ENCODE results near the gene NME3.

NME3 gene

DNA sequence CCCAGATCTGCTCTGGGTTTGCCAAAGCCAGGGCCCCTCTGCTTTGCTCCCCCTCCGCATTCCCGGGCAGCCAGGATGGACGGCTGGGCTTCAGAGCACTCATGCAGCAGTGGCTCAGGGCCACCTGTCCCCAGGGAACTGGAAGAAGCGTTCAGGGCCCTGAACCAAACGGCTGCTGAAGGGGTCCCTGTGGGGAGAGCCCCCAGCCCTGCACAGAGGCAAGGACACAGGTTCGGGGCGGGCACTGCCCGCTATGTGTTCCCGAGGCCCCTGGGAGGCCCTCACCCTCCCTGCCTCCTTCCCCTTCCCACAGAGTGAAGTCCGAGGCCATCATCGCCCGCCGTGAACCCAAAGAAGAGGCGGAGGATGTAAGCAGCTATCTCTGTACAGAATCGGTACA lies 10.4 kb downstream of the NME3 start:
- Histone ChIP-seq H3K36me3 (ENCODE audit: low read depth) (peaks cover 22% of the 10 kb centered on the region; the same call in 1 of the 2 replicates), H3K27me3 (ENCODE audit: insufficient read depth, poor library complexity, severe bottlenecking) (no peaks in the 10 kb centered on the region), H3K9me3 (ENCODE audit: severe bottlenecking) (no peaks in the 10 kb centered on the region), H3K27ac (ENCODE audit: poor library complexity, severe bottlenecking) (no peak overlapping the region), H3K4me1 (ENCODE audit: insufficient read depth, poor library complexity, severe bottlenecking) (no peaks in the 10 kb centered on the region), H3K4me3 (ENCODE audit: severe bottlenecking) (no peak overlapping the region)
- TF ChIP-seq, protein P1, sequence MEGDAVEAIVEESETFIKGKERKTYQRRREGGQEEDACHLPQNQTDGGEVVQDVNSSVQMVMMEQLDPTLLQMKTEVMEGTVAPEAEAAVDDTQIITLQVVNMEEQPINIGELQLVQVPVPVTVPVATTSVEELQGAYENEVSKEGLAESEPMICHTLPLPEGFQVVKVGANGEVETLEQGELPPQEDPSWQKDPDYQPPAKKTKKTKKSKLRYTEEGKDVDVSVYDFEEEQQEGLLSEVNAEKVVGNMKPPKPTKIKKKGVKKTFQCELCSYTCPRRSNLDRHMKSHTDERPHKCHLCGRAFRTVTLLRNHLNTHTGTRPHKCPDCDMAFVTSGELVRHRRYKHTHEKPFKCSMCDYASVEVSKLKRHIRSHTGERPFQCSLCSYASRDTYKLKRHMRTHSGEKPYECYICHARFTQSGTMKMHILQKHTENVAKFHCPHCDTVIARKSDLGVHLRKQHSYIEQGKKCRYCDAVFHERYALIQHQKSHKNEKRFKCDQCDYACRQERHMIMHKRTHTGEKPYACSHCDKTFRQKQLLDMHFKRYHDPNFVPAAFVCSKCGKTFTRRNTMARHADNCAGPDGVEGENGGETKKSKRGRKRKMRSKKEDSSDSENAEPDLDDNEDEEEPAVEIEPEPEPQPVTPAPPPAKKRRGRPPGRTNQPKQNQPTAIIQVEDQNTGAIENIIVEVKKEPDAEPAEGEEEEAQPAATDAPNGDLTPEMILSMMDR (IDR thresholded peaks at IDR 0.05; ENCODE audit: poor library complexity, severe bottlenecking), result no peak
- DNase-seq (ENCODE audit: low spot score), result no peak
- ATAC-seq (ENCODE audit: low read depth), result no peak

DNA sequence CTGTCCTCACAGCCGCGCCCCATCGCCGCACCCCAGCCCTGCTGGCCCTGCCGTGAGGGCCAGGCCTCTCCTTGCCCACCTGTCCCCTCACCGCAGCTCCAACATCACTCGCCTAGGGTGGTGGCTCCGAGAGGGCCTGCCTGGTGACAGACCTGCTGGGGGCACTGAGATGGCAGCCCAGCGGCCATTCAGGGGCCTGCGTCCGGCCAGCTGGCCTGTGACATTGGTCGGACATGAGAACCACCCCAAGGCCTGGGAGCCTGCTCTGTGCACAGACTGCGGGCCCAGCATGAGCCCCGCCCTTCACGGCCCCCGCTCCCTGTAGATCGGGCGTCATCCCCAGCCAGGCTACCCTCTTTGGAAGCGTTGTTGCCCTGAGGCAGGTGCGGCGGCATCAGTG lies 11.8 kb downstream of the NME3 start:
- Histone ChIP-seq H3K9me3 (ENCODE audit: severe bottlenecking) (no peaks in the 10 kb centered on the region), H3K27ac (ENCODE audit: poor library complexity, severe bottlenecking) (no peak overlapping the region), H3K4me1 (ENCODE audit: insufficient read depth, poor library complexity, severe bottlenecking) (peaks cover 6% of the 10 kb centered on the region), H3K4me3 (ENCODE audit: severe bottlenecking) (no peak overlapping the region), H3K36me3 (ENCODE audit: low read depth) (peaks cover 19% of the 10 kb centered on the region), H3K27me3 (ENCODE audit: insufficient read depth, poor library complexity, severe bottlenecking) (no peaks in the 10 kb centered on the region)
- DNase-seq (ENCODE audit: low spot score), result no peak
- no peak for ATAC-seq (ENCODE audit: low read depth)
- TF ChIP-seq, protein P1 (IDR thresholded peaks at IDR 0.05; ENCODE audit: poor library complexity, severe bottlenecking), result no peak

DNA sequence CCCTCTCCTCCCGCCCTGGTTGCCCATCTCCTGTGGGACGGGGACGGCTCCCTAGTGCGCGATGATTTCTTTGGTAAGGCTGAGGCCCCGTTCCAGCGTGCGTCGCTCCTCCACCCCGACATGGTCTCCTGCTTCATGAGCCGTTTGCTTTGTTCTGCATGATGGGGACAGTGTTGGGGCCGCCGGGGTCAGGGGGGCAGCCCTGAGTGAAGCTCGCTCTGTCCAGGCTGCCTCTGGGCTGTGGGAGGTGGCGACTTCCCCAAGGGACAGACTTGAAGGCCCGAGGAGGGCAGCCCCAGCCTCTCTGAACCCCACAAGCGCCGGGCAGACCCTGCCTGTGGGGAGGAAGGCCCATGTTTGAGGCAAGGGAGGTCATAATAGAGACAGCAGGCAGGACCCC lies 12.4 kb downstream of the NME3 start:
- peaks cover 19% of the 10 kb centered on the region for H3K36me3 ChIP-seq (ENCODE audit: low read depth)
- H3K9me3 ChIP-seq (ENCODE audit: severe bottlenecking), result no peaks in the 10 kb centered on the region
- peaks cover 10% of the 10 kb centered on the region for H3K4me1 ChIP-seq (ENCODE audit: insufficient read depth, poor library complexity, severe bottlenecking)
- ATAC-seq (ENCODE audit: low read depth) (no peak), DNase-seq (ENCODE audit: low spot score) (no peak)
- TF ChIP-seq, protein P1 (IDR thresholded peaks at IDR 0.05; ENCODE audit: poor library complexity, severe bottlenecking), result no peak
- H3K27ac ChIP-seq (ENCODE audit: poor library complexity, severe bottlenecking), result no peak overlapping the region
- no peaks in the 10 kb centered on the region for H3K27me3 ChIP-seq (ENCODE audit: insufficient read depth, poor library complexity, severe bottlenecking)
- no peak overlapping the region for H3K4me3 ChIP-seq (ENCODE audit: severe bottlenecking)

GRCh38 chr16:1757714-1758461 lies 13.5 kb downstream of the NME3 start:
- H3K27ac ChIP-seq (ENCODE audit: poor library complexity, severe bottlenecking), result no peak overlapping the region
- H3K36me3 ChIP-seq (ENCODE audit: low read depth), result peaks cover 22% of the 10 kb centered on the region
- H3K4me1 ChIP-seq (ENCODE audit: insufficient read depth, poor library complexity, severe bottlenecking), result peaks cover 10% of the 10 kb centered on the region
- no peaks in the 10 kb centered on the region for H3K9me3 ChIP-seq (ENCODE audit: severe bottlenecking)
- no peaks in the 10 kb centered on the region for H3K27me3 ChIP-seq (ENCODE audit: insufficient read depth, poor library complexity, severe bottlenecking)
- ATAC-seq (ENCODE audit: low read depth) (no peak), DNase-seq (ENCODE audit: low spot score) (no peak)
- no peak overlapping the region for H3K4me3 ChIP-seq (ENCODE audit: severe bottlenecking)
- TF ChIP-seq, protein P1 (IDR thresholded peaks at IDR 0.05; ENCODE audit: poor library complexity, severe bottlenecking), result no peak

DNA sequence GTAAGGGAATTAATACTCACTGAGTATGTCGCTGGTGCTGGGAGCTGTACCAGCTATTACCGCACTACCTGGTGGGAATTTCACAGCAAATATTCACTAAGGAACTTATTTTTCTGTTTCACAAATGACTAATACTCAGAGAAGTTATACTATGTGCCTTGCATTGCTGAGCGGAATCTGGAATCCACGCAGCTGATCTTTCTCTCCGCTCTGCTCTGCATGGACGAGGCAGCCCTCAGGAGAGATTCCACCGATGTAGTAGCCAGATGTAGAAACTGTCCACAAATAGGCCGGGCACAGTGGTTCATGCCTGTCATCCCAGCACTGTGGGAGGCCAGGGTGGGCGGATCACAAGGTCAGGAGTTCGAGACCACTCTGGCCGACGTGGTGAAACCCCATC lies 17.1 kb downstream of the NME3 start:
- peaks cover 41% of the 10 kb centered on the region for H3K36me3 ChIP-seq (ENCODE audit: low read depth)
- TF ChIP-seq, protein P1 (IDR thresholded peaks at IDR 0.05; ENCODE audit: poor library complexity, severe bottlenecking), result no peak

More for the DNA sequence above, 17.1 kb downstream of the NME3 start:
- no peak for ATAC-seq (ENCODE audit: low read depth)
- Histone ChIP-seq H3K4me3 (ENCODE audit: severe bottlenecking) (no peak overlapping the region), H3K9me3 (ENCODE audit: severe bottlenecking) (no peaks in the 10 kb centered on the region), H3K27me3 (ENCODE audit: insufficient read depth, poor library complexity, severe bottlenecking) (no peaks in the 10 kb centered on the region), H3K27ac (ENCODE audit: poor library complexity, severe bottlenecking) (no peak overlapping the region), H3K4me1 (ENCODE audit: insufficient read depth, poor library complexity, severe bottlenecking) (peaks cover 10% of the 10 kb centered on the region)
- DNase-seq (ENCODE audit: low spot score), result no peak

All from RWPE2 (cell line).